KBM-7 (cell line): ENCODE results near the gene PRSS3.
"Not testable (repeated sequence)": the region's sequence is repeated elsewhere in the genome, so short reads cannot be mapped to it uniquely, and the experiment has no call there.

Experiments
- DNase-seq: peaks from one replicate; pipeline ENCODE4 v3.0.0-alpha.2; 2015
- in situ Hi-C: fragments of 300-500 bp; cut with MboI; formaldehyde crosslinking; loops from 2 replicates; pipeline ENCODE4 v1.14.3; 2020; ENCODE audit warnings: low sequenced_read_pairs, low pct_unique_long_range_greater_than_20kb, mixed read lengths

PRSS3 gene

DNA sequence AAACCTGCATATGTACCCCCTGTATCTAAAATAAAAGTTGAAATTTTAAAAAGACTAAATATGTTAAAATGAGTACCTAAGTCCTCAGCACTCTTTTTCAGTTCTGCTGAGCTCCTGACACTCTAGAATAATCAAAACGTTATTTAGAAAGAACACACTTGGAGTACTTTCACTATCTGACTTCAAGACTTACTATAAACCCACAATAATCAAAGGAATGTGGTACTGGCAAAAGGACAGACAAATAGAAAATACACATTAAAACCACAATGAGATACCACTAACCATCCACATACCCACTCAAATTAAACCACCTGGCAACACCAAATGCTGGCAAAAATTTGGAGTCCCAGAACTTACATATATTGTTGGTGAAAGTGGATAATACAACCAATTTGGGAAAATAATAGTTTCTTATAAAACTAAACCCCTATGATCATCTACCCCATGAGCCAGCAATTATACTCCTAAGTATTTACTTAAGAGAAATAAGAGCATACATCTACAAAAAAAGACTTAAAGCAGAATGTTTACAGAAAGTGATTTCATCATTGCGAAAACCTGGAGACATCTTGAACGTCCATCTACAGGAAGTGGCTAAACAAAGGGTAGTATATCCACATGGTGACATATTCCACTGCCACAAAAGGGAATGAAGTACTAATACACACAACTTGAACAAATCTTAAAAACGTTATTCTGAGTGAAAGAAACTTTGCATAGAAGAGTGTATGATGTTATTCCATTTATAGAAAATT lies 12.8 kb upstream of the PRSS3 start:
- no peak for DNase-seq
- in situ Hi-C loops: no loop called here

DNA sequence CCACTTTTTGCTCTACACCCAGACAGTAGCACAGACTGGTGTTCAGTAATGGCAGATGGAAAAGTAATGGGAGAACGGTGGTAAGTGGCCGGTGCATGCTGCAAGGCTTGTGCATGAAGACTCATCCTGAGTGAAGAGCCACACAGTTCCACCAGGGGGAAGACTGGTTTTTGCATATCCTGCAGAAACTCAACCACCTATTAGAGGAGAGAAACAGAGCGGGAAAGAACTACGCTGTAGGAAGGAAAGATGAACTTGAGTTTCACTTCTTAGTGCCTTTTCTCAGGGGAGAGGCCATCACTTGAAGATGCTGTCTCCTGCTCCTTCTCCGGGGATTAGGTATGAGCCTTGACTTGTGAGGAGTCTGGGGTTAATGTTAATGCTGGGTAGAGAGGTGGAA lies 9.4 kb upstream of the PRSS3 start:
- in situ Hi-C loops: no loop called here
- DNase-seq: peak; percentile 30

DNA sequence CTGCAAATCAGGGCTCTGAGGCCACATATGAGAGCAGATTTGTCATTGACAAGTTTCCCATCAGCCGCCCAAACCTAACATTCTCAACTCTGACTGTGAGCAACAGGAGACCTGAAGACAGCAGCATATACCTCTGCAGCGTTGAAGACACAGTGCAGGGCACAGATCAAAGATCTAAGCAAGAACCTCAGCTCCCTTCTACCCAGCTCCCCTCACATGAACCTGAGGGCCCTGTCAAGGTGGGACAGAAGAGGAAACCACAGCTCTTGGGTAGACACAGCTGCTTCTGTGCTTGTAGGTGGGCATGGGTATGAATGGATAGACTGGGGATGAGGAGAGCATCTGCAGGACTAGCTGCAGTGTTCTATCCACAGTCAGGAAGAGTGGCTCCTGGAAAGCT lies 8.7 kb upstream of the PRSS3 start:
- in situ Hi-C loops: no loop called here

DNA sequence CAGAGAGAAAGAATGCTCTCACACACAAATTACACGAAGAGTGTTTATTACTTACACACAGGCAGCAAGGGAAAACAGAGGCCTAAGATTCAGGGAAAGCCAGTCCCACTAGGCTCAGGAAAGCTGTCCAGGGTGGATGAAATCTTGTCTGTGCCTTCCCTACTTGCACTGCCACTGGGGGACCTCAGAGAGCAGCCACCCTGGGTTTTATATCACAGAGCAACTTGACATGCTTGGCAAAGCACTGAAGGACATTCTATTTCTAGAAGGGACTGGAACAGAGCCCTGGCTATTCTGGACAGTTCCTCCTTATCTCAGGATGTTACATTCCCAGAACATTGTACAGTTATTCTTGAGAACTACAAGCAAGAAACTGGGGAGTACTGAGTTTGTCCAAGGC lies 7.5 kb upstream of the PRSS3 start:
- no peak for DNase-seq
- in situ Hi-C loops: no loop called here

More for the DNA sequence above, 8.7 kb upstream of the PRSS3 start:
- DNase-seq: no peak

- DNase-seq, in situ Hi-C loops: not testable (repeated sequence)
Observed at GRCh38 chr9:33789429-33789828, 5.9 kb upstream of the PRSS3 start.

DNA sequence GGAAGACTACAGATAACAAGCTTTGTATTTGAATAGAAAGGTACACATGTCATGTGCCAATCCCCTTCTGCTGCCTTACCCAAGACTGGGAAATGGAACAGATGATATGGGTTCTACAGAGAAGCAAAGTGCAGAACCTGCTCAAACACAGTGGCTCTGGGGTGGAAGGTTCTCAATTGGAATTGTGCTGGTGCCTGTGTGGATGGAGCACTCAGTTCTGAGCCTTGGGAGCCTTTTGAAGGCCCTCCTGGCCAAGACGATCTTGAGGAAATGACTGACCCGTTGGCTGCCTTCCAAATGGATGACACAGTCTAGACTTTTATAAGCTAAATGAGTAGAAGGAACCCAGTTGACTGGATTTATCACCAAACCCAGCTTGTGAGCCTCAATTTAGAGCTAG lies 4.2 kb upstream of the PRSS3 start:
- no peak for DNase-seq
- in situ Hi-C loops: no loop called here

DNA sequence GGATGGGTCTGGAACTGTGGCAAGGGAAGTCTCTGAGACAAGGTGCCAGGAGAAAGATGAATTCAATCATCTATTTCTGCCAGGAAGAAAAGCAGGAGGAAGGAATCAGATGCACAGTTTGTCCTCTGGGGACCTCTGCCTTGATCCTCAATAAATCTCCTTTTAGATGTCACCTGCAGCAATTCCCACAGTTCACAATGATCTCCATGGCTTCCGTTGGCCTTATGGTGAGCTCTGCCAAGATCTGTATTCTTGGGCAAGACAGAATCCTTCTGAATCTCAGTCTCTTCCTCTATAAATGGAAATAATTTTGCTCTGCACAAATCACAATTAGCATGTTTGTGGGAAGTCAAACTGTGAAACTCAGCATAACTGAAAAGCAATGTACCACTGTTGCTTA lies 1.9 kb upstream of the PRSS3 start:
- DNase-seq, in situ Hi-C loops: not testable (repeated sequence)

GRCh38 chr9:33794560-33794959 lies 801 bp upstream of the PRSS3 start:
- DNase-seq: no peak
- in situ Hi-C loops: no loop called here

GRCh38 chr9:33795819-33796218 lies 458 bp downstream of the PRSS3 start:
- no peak for DNase-seq
- in situ Hi-C loops: no loop called here

GRCh38 chr9:33796679-33797078 lies 1.3 kb downstream of the PRSS3 start:
- in situ Hi-C loops: not testable (repeated sequence)

GRCh38 chr9:33797837-33798236 lies 2.5 kb downstream of the PRSS3 start:
- in situ Hi-C loops: no loop called here
- no peak for DNase-seq

More at GRCh38 chr9:33796679-33797078, 1.3 kb downstream of the PRSS3 start:
- DNase-seq: not testable (repeated sequence)

- in situ Hi-C loops: no loop called here
- DNase-seq: no peak
Observed at GRCh38 chr9:33798545-33798944, 3.2 kb downstream of the PRSS3 start.

- DNase-seq: no peak
- in situ Hi-C loops: no loop called here
Observed at GRCh38 chr9:33799928-33800704, 4.8 kb downstream of the PRSS3 start.

DNA sequence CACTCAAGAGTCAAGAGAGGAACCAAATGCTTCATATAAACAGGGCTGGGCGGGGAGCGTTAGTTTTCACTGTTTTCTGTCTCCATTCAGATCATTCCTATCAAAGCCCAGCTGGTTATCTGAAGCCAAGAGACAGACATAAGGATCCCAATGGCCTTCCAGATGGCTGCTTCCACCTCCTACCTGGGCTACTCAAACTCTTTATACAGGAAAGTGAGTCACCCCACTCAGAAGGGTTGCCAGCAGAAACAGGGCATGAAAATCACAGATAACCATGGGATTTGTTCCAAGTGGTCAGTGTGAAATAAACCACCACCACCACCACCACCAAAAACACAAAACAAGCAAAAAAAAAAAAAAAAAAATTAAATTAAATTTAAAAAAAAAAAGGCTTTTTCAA lies 5.5 kb downstream of the PRSS3 start:
- in situ Hi-C loops: no loop called here
- no peak for DNase-seq

- in situ Hi-C loops, DNase-seq: not testable (repeated sequence)
Observed at GRCh38 chr9:33801943-33802500, 6.7 kb downstream of the PRSS3 start.

DNA sequence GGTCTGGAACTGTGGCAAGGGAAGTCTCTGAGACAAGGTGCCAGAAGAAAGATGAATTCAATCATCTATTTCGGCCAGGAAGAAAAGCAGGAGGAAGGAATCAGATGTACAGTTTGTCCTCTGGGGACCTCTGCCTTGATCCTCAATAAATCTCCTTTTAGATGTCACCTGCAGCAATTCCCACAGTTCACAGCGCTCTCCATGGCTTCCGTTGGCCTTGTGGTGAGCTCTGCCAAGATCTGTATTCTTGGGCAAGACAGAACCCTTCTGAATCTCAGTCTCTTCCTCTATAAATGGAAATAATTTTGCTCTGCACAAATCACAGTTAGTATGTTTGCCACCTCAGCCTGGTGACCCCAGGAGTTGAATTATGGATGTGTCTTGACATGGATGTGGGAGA lies 8.8 kb downstream of the PRSS3 start:
- DNase-seq, in situ Hi-C loops: not testable (repeated sequence)

DNA sequence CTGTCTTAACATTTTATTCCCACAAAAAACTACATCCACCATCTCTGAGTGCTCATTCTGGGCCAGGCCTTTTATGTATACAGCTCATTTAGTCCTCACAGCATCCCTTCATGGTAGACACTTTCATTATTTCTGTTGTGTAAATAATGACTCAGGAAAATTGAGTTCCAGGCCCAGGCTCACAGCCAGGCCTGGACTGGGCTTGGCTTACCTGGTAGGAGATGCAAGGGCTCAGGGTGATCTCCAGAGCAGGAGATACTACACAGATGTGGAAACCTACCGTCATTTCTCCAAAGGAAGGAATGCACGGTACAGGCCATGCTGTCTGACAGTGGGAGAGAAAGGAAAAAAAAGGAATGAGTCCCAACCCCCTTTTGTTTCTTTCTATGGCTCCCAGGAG lies 11.8 kb downstream of the PRSS3 start:
- in situ Hi-C loops, DNase-seq: not testable (repeated sequence)

GRCh38 chr9:33808979-33809322 lies 13.6 kb downstream of the PRSS3 start:
- DNase-seq, in situ Hi-C loops: not testable (repeated sequence)

- DNase-seq: no peak
- in situ Hi-C loops: no loop called here
Observed at GRCh38 chr9:33809506-33809905, 14.1 kb downstream of the PRSS3 start.
